ENCODE measurements around the gene DUS4L.
A peak's percentile ranks its signal among the peaks of the same experiment; 100 is the strongest.

The DUS4L gene

DNA sequence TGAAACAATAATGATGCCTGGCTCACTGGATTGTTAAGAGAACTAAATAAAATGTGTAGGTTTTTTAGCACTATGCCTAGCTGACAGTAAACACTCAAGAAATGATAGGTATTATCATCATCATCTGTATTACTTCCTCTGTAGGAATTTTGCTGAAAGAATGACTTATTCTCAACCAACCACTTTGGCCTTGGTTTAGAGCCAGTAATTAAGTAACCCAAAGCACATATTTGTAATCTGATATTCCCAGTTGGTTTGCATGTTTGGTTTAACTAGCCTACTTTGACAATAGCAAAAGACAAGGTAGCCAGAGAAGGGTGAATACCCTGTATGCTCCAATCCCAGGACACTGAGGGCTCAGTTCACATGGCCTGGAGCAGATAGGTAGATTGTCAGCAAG is 50.7 kb downstream of the DUS4L start (continued):
- TF ChIP-seq, protein P1, sequence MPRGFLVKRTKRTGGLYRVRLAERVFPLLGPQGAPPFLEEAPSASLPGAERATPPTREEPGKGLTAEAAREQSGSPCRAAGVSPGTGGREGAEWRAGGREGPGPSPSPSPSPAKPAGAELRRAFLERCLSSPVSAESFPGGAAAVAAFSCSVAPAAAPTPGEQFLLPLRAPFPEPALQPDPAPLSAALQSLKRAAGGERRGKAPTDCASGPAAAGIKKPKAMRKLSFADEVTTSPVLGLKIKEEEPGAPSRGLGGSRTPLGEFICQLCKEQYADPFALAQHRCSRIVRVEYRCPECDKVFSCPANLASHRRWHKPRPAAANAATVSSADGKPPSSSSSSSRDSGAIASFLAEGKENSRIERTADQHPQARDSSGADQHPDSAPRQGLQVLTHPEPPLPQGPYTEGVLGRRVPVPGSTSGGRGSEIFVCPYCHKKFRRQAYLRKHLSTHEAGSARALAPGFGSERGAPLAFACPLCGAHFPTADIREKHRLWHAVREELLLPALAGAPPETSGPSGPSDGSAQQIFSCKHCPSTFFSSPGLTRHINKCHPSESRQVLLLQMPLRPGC (tag by site-specific recombination; IDR thresholded peaks at IDR 0.05), result 0 out of 2 replicates have a peak, but pooled peaks have one; percentile 53
- 0 out of 2 replicates have a peak, but pooled peaks have one; percentile 44 for TF ChIP-seq ZNF843 (tag by site-specific recombination; IDR thresholded peaks at IDR 0.05)
- TF ChIP-seq, protein P2, sequence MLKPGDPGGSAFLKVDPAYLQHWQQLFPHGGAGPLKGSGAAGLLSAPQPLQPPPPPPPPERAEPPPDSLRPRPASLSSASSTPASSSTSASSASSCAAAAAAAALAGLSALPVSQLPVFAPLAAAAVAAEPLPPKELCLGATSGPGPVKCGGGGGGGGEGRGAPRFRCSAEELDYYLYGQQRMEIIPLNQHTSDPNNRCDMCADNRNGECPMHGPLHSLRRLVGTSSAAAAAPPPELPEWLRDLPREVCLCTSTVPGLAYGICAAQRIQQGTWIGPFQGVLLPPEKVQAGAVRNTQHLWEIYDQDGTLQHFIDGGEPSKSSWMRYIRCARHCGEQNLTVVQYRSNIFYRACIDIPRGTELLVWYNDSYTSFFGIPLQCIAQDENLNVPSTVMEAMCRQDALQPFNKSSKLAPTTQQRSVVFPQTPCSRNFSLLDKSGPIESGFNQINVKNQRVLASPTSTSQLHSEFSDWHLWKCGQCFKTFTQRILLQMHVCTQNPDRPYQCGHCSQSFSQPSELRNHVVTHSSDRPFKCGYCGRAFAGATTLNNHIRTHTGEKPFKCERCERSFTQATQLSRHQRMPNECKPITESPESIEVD (tag by site-specific recombination; IDR thresholded peaks at IDR 0.05), result peak; percentile 79
- TF ChIP-seq, protein P3, sequence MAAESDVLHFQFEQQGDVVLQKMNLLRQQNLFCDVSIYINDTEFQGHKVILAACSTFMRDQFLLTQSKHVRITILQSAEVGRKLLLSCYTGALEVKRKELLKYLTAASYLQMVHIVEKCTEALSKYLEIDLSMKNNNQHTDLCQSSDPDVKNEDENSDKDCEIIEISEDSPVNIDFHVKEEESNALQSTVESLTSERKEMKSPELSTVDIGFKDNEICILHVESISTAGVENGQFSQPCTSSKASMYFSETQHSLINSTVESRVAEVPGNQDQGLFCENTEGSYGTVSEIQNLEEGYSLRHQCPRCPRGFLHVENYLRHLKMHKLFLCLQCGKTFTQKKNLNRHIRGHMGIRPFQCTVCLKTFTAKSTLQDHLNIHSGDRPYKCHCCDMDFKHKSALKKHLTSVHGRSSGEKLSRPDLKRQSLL (tag by site-specific recombination; IDR thresholded peaks at IDR 0.05), result no peak
- TF ChIP-seq ZNF24 (tag by site-specific recombination; IDR thresholded peaks at IDR 0.05), result peak; percentile 45; the same call in 1 of the 2 replicates
- TF ChIP-seq, protein P4, sequence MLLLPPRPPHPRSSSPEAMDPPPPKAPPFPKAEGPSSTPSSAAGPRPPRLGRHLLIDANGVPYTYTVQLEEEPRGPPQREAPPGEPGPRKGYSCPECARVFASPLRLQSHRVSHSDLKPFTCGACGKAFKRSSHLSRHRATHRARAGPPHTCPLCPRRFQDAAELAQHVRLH (tag by site-specific recombination; IDR thresholded peaks at IDR 0.05), result 0 out of 2 replicates have a peak, but pooled peaks have one; percentile 23
- no peak for TF ChIP-seq SETDB1 (IDR thresholded peaks at IDR 0.05; ENCODE audit: insufficient read length, low read length)
- TF ChIP-seq ZNF121 (tag by site-specific recombination; IDR thresholded peaks at IDR 0.05), result no peak
- TF ChIP-seq ZNF248 (tag by site-specific recombination; IDR thresholded peaks at IDR 0.05), result no peak
- TF ChIP-seq ZNF112 (tag by site-specific recombination; IDR thresholded peaks at IDR 0.05), result no peak
- TF ChIP-seq ZNF146 (tag by site-specific recombination; IDR thresholded peaks at IDR 0.05), result no peak
- TF ChIP-seq SP7 (tag by site-specific recombination; IDR thresholded peaks at IDR 0.05), result peak; percentile 97
- no peak for TF ChIP-seq PRDM1 (tag by site-specific recombination; IDR thresholded peaks at IDR 0.05)
- no peak for TF ChIP-seq ZNF155 (tag by site-specific recombination; IDR thresholded peaks at IDR 0.05)
- TF ChIP-seq, protein P5, sequence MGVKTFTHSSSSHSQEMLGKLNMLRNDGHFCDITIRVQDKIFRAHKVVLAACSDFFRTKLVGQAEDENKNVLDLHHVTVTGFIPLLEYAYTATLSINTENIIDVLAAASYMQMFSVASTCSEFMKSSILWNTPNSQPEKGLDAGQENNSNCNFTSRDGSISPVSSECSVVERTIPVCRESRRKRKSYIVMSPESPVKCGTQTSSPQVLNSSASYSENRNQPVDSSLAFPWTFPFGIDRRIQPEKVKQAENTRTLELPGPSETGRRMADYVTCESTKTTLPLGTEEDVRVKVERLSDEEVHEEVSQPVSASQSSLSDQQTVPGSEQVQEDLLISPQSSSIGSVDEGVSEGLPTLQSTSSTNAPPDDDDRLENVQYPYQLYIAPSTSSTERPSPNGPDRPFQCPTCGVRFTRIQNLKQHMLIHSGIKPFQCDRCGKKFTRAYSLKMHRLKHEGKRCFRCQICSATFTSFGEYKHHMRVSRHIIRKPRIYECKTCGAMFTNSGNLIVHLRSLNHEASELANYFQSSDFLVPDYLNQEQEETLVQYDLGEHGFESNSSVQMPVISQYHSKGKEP (tag by site-specific recombination; IDR thresholded peaks at IDR 0.05), result 0 out of 2 replicates have a peak, but pooled peaks have one; percentile 38
- no peak for TF ChIP-seq ZSCAN30 (tag by site-specific recombination; IDR thresholded peaks at IDR 0.05)
- TF ChIP-seq, protein P6, sequence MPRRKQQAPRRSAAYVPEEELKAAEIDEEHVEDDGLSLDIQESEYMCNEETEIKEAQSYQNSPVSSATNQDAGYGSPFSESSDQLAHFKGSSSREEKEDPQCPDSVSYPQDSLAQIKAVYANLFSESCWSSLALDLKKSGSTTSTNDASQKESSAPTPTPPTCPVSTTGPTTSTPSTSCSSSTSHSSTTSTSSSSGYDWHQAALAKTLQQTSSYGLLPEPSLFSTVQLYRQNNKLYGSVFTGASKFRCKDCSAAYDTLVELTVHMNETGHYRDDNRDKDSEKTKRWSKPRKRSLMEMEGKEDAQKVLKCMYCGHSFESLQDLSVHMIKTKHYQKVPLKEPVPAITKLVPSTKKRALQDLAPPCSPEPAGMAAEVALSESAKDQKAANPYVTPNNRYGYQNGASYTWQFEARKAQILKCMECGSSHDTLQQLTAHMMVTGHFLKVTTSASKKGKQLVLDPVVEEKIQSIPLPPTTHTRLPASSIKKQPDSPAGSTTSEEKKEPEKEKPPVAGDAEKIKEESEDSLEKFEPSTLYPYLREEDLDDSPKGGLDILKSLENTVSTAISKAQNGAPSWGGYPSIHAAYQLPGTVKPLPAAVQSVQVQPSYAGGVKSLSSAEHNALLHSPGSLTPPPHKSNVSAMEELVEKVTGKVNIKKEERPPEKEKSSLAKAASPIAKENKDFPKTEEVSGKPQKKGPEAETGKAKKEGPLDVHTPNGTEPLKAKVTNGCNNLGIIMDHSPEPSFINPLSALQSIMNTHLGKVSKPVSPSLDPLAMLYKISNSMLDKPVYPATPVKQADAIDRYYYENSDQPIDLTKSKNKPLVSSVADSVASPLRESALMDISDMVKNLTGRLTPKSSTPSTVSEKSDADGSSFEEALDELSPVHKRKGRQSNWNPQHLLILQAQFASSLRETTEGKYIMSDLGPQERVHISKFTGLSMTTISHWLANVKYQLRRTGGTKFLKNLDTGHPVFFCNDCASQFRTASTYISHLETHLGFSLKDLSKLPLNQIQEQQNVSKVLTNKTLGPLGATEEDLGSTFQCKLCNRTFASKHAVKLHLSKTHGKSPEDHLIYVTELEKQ (tag by site-specific recombination; IDR thresholded peaks at IDR 0.05; ENCODE audit: borderline replicate concordance), result peak; percentile 28; the same call in 1 of the 2 replicates
- TF ChIP-seq, protein P7, sequence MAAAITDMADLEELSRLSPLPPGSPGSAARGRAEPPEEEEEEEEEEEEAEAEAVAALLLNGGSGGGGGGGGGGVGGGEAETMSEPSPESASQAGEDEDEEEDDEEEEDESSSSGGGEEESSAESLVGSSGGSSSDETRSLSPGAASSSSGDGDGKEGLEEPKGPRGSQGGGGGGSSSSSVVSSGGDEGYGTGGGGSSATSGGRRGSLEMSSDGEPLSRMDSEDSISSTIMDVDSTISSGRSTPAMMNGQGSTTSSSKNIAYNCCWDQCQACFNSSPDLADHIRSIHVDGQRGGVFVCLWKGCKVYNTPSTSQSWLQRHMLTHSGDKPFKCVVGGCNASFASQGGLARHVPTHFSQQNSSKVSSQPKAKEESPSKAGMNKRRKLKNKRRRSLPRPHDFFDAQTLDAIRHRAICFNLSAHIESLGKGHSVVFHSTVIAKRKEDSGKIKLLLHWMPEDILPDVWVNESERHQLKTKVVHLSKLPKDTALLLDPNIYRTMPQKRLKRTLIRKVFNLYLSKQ (tag by site-specific recombination; IDR thresholded peaks at IDR 0.05; ENCODE audit: borderline replicate concordance), result no peak
- no peak for TF ChIP-seq ZNF114 (tag by site-specific recombination; IDR thresholded peaks at IDR 0.05)
- peak; percentile 60 for TF ChIP-seq ZNF366 (tag by site-specific recombination; conservative IDR thresholded peaks at IDR 0.05)
- TF ChIP-seq, protein P8, sequence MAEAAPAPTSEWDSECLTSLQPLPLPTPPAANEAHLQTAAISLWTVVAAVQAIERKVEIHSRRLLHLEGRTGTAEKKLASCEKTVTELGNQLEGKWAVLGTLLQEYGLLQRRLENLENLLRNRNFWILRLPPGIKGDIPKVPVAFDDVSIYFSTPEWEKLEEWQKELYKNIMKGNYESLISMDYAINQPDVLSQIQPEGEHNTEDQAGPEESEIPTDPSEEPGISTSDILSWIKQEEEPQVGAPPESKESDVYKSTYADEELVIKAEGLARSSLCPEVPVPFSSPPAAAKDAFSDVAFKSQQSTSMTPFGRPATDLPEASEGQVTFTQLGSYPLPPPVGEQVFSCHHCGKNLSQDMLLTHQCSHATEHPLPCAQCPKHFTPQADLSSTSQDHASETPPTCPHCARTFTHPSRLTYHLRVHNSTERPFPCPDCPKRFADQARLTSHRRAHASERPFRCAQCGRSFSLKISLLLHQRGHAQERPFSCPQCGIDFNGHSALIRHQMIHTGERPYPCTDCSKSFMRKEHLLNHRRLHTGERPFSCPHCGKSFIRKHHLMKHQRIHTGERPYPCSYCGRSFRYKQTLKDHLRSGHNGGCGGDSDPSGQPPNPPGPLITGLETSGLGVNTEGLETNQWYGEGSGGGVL (tag by site-specific recombination; IDR thresholded peaks at IDR 0.05), result no peak
